Endothelial cell of umbilical vein (primary cell): ENCODE measurements around the gene PTPRO. TPM values are rescaled to one million over a fixed set of nuclear protein-coding genes. Genes with fewer than 3 reads are reported as not detected.

Experiments used
- BruUV-seq: library from RNA; stranded (reverse); fragments of 400-500 nt; replicated peaks from 2 replicates; lab custom pipeline; 2021; lab: Mats Ljungman, UMichigan
- CTCF ChIA-PET: fragments of 300-600, 350-600 bp; sonication (Branson Sonifier 250); formaldehyde crosslinking; loops from one replicate; lab custom pipeline; 2021; ENCODE audit warnings: antibody characterized with exemption, inconsistent platforms; lab: Charles Lee
- POLR2A ChIA-PET: fragments of 300-600, 350-600 bp; sonication (Branson Sonifier 250); formaldehyde crosslinking; loops from one replicate; lab custom pipeline; 2021; ENCODE audit warnings: antibody characterized with exemption, inconsistent platforms; lab: Charles Lee
- DNase-seq: peaks from one replicate; pipeline ENCODE4 v3.0.0-alpha.2; 2011; ENCODE audit warnings: low read depth, low spot score
- FAIRE-seq: peaks from 2 replicates; lab custom pipeline; 2011; peaks lifted over from hg19 to GRCh38; lab: Jason Lieb, UNC
- H2AFZ ChIP-seq: 2 replicates; pipeline ENCODE4 v1.6.0; 2012; ENCODE audit warnings: low read depth, low read length, control low read depth, inconsistent platforms
- H3K27ac ChIP-seq: 2 replicates; pipeline ENCODE4 v1.5.1; 2011; ENCODE audit warnings: low read depth, mild to moderate bottlenecking, control low read depth, low read length, moderate library complexity; ENCODE audit not compliant: insufficient read depth
- H3K27me3 ChIP-seq, 2 experiments: 2 replicates each; pipeline versions ENCODE4 v1.6.0 to v1.6.1; 2011; ENCODE audit warnings: low read length in 2 of 2, mixed read lengths in 1 of 2; ENCODE audit not compliant: control insufficient read depth in 2 of 2, insufficient read depth in 2 of 2
- H3K36me3 ChIP-seq, 2 experiments: 2 replicates in 1 of 2; 3 replicates in 1 of 2; pipeline ENCODE4 v1.5.1; 2011; ENCODE audit warnings: low read length in 2 of 2, mild to moderate bottlenecking in 1 of 2, moderate library complexity in 1 of 2; ENCODE audit not compliant: control insufficient read depth in 2 of 2, insufficient read depth in 2 of 2; ENCODE audit errors: extremely low read depth in 1 of 2
- H3K4me1 ChIP-seq: 3 replicates; pipeline ENCODE4 v1.5.1; 2011; ENCODE audit warnings: mild to moderate bottlenecking, low read length; ENCODE audit not compliant: control insufficient read depth, insufficient read depth; ENCODE audit errors: extremely low read depth
- H3K4me2 ChIP-seq: 2 replicates; pipeline ENCODE4 v1.6.1; 2011; ENCODE audit warnings: low read length, control low read depth, mixed read lengths; ENCODE audit not compliant: insufficient read depth
- H3K4me3 ChIP-seq, 3 experiments: fragments of 200-600 bp in 1 of 3; sonication (generic), shearing (Covaris generic) in 1 of 3; replicated peaks in 1 of 3; 2 replicates each; pipeline ENCODE4 v1.5.1; 2011 to 2016; ENCODE audit warnings: control low read depth in 3 of 3, low read length in 3 of 3, mild to moderate bottlenecking in 2 of 3, inconsistent platforms in 1 of 3, low read depth in 1 of 3, moderate library complexity in 1 of 3; ENCODE audit not compliant: insufficient read depth in 1 of 3
- H3K79me2 ChIP-seq: 2 replicates; pipeline ENCODE4 v1.6.0; 2012; ENCODE audit warnings: low read length, inconsistent platforms; ENCODE audit not compliant: control insufficient read depth, insufficient read depth
- H3K9ac ChIP-seq: replicated peaks from 2 replicates; pipeline ENCODE3; 2011; ENCODE audit warnings: low read length, control low read depth; ENCODE audit not compliant: insufficient read depth; ENCODE audit errors: extremely low read depth
- H3K9me1 ChIP-seq: replicated peaks from 3 replicates; pipeline ENCODE4 v1.6.0; 2011; ENCODE audit warnings: mild to moderate bottlenecking, low read length; ENCODE audit not compliant: control insufficient read depth, insufficient read depth; ENCODE audit errors: extremely low read depth
- H3K9me3 ChIP-seq: replicated peaks from 2 replicates; pipeline ENCODE4 v1.5.1; 2012; ENCODE audit warnings: low read length, inconsistent platforms; ENCODE audit not compliant: control insufficient read depth, insufficient read depth
- H4K20me1 ChIP-seq: replicated peaks from 2 replicates; pipeline ENCODE3; 2011; ENCODE audit warnings: mild to moderate bottlenecking, low read length; ENCODE audit not compliant: control insufficient read depth, insufficient read depth; ENCODE audit errors: extremely low read depth
- CTCF ChIP-seq, 2 donors: IDR thresholded peaks; 1 replicate in 1 of 2; 2 replicates in 1 of 2; pipeline ENCODE4 v1.5.1; 2011; ENCODE audit warnings: low read length in 2 of 2, mild to moderate bottlenecking in 2 of 2, moderate library complexity in 2 of 2, control low read depth in 1 of 2, inconsistent platforms in 1 of 2, low read depth in 1 of 2; ENCODE audit not compliant: insufficient read depth in 1 of 2; ENCODE audit errors: extremely low read depth in 1 of 2
- EZH2 ChIP-seq: IDR thresholded peaks from 2 replicates; pipeline ENCODE4 v1.6.1; 2012; ENCODE audit warnings: borderline replicate concordance, low read depth, mild to moderate bottlenecking, moderate library complexity, low read length, inconsistent platforms; ENCODE audit not compliant: severe bottlenecking
- FOS ChIP-seq: IDR thresholded peaks from 2 replicates; pipeline ENCODE4 v1.6.1; 2011; ENCODE audit warnings: mild to moderate bottlenecking, low read length, moderate library complexity, borderline replicate concordance; ENCODE audit not compliant: insufficient read depth
- GATA2 ChIP-seq: IDR thresholded peaks from 2 replicates; pipeline ENCODE4 v1.7.0; 2011; ENCODE audit warnings: low read depth, mild to moderate bottlenecking, moderate library complexity, mixed read lengths, low read length; ENCODE audit not compliant: insufficient read length, insufficient read depth
- JUN ChIP-seq: IDR thresholded peaks from 2 replicates; pipeline ENCODE4 v1.6.1; 2011; ENCODE audit warnings: borderline replicate concordance, low read depth; ENCODE audit not compliant: insufficient read length, insufficient read depth
- MAX ChIP-seq: IDR thresholded peaks from 2 replicates; pipeline ENCODE4 v1.6.1; 2011; ENCODE audit not compliant: insufficient read depth, insufficient read length
- MYC ChIP-seq: IDR thresholded peaks from one replicate; pipeline ENCODE4 v1.6.1; 2011; ENCODE audit warnings: mild to moderate bottlenecking, low read depth, low read length
- POLR2A ChIP-seq: IDR thresholded peaks from 2 replicates; pipeline ENCODE4 v1.6.1; 2012; ENCODE audit warnings: low read depth, mild to moderate bottlenecking, control low read depth, low read length
- POLR2AphosphoS5 ChIP-seq: IDR thresholded peaks from 2 replicates; pipeline ENCODE4 v1.6.1; 2012; ENCODE audit warnings: low read depth, mild to moderate bottlenecking, control low read depth, low read length, moderate library complexity; ENCODE audit not compliant: insufficient read depth
- dilution Hi-C: fragments of 300-500 bp; cut with MboI; formaldehyde crosslinking; loops from one replicate; pipeline ENCODE4 v1.15.0; 2019; ENCODE audit warnings: low sequenced_read_pairs; ENCODE audit not compliant: extremely low pct_ligation_motif_present
- intact Hi-C: fragments of 100-400 bp; cut with micrococcal nuclease; formaldehyde crosslinking; loops from one replicate; pipeline ENCODE4 v1.10.0; 2022
- polyA plus RNA-seq, 4 experiments: library from polyadenylated mRNA; depleted of rRNA in 3 of 4; stranded (reverse) in 3 of 4; unstranded in 1 of 4; fragments of >200 nt; gene quantifications; 2 replicates each; pipeline versions ENCODE4 v1.2.1 to v1.2.3, GENCODE V29; 2011 to 2012; ENCODE audit warnings: missing spikeins in 1 of 4
- total RNA-seq: library from RNA; stranded (reverse); gene quantifications from 2 replicates; pipeline ENCODE4 v1.2.3, GENCODE V29; 2021

PTPRO gene
- total and polyA plus RNA-seq, 2 donors (not counting 3 experiments of a cell fraction or from before 2014, with no cell fraction given): not detected

- DNase-seq (no peak), FAIRE-seq (no peak)
- dilution Hi-C loops: no loop called here
- H3K36me3 ChIP-seq: no peaks in the 10 kb centered on the region
- TF ChIP-seq GATA2 (no peak), MAX (no peak), EZH2 (no peak), POLR2AphosphoS5 (no peak), POLR2A (no peak), MYC (no peak), CTCF (IDR thresholded peaks at IDR 0.05; ENCODE audit: extremely low read depth in 1 of 2, insufficient read depth in 1 of 2, low read depth in 1 of 2, low read length in 2 of 2) (no peak), FOS (no peak), JUN (no peak)
- ChIA-PET CTCF (no interaction called here), POLR2A (no interaction called here)
- no peaks in the 10 kb centered on the region for H4K20me1 ChIP-seq
- peaks cover 0 to 2% of the 10 kb centered on the region in 2 experiments for H3K27me3 ChIP-seq
- no peaks in the 10 kb centered on the region for H3K9me1 ChIP-seq
- no TSS peak for BruUV-seq
- H3K9me3 ChIP-seq: no peaks in the 10 kb centered on the region
- intact Hi-C loops: no loop called here
- H3K4me3 ChIP-seq: no peak overlapping the region
- H3K27ac ChIP-seq: no peak overlapping the region
- no peak overlapping the region for H3K9ac ChIP-seq
- no peak overlapping the region for H2AFZ ChIP-seq
- no peak overlapping the region for H3K4me2 ChIP-seq
- H3K79me2 ChIP-seq: no peaks in the 10 kb centered on the region
- no peaks in the 10 kb centered on the region for H3K4me1 ChIP-seq
Observed at GRCh38 chr12:15474766-15475165, 152.5 kb downstream of the PTPRO start.
